ENCODE measurements around the gene SPATA33.

The SPATA33 gene

GRCh38 chr16:89657442-89658220 is at the start of gene SPATA33, which contains the start of gene CHMP1A:
Gene SPATA33, plus strand, starts transcription at chr16:89657836. Its CDS starts 76 bp downstream, at chr16:89657912.
Gene CHMP1A, minus strand, starts transcription at chr16:89657708. Its CDS starts 120 bp downstream, at chr16:89657588.
- H3K4me3 ChIP-seq: peak within 1 kb of the TSS; percentile 78 to 89
- H3K4me1 ChIP-seq: peaks cover 0 to 25% (median 20%) of the 10 kb centered on the region in 4 donors
- peak; percentile 76 to 94 for DNase-seq
- no peak for TF ChIP-seq CTCF (IDR thresholded peaks at IDR 0.05)
- H3K9me3 ChIP-seq: no peaks in the 10 kb centered on the region
- peak within 1 kb of the TSS; percentile 82 for H3K27ac ChIP-seq
- intact Hi-C loops (cut with DNase I; ENCODE audit: low total_unique reads): no loop called here
- H3K36me3 ChIP-seq: peaks cover 0 to 30% (median 4%) of the 10 kb centered on the region in 3 donors
- no peaks in the 10 kb centered on the region for H3K27me3 ChIP-seq

GRCh38 chr16:89607937-89608740 is 49.5 kb upstream of the SPATA33 start:
- Histone ChIP-seq H3K36me3 (no peaks in the 10 kb centered on the region), H3K4me1 (no peaks in the 10 kb centered on the region), H3K4me3 (no peak overlapping the region), H3K27ac (no peak overlapping the region), H3K27me3 (peaks cover 0 to 50% of the 10 kb centered on the region in 2 donors), H3K9me3 (no peaks in the 10 kb centered on the region)
- no peak for TF ChIP-seq CTCF (IDR thresholded peaks at IDR 0.05)
- DNase-seq: no peak
- intact Hi-C loops (cut with DNase I; ENCODE audit: low total_unique reads): no loop called here

- intact Hi-C loops (cut with DNase I; ENCODE audit: low total_unique reads): no loop called here
- Histone ChIP-seq H3K36me3 (no peaks in the 10 kb centered on the region), H3K4me3 (no peak overlapping the region), H3K27ac (no peak overlapping the region), H3K27me3 (peaks cover 0 to 59% of the 10 kb centered on the region in 2 donors), H3K4me1 (no peaks in the 10 kb centered on the region), H3K9me3 (no peaks in the 10 kb centered on the region)
- DNase-seq: no peak
- TF ChIP-seq CTCF (IDR thresholded peaks at IDR 0.05): no peak
These were observed 47.6 kb upstream of the SPATA33 start for GRCh38 chr16:89610108-89610453.

- H3K27ac ChIP-seq: no peak overlapping the region
These were observed 45.0 kb upstream of the SPATA33 start for GRCh38 chr16:89612415-89613166.

More at GRCh38 chr16:89612415-89613166, 45.0 kb upstream of the SPATA33 start:
- intact Hi-C loops (cut with DNase I; ENCODE audit: low total_unique reads): no loop called here
- Histone ChIP-seq H3K9me3 (no peaks in the 10 kb centered on the region), H3K4me3 (no peak overlapping the region), H3K4me1 (no peaks in the 10 kb centered on the region), H3K27me3 (peaks cover 0 to 64% of the 10 kb centered on the region in 2 donors), H3K36me3 (no peaks in the 10 kb centered on the region)
- DNase-seq: no peak
- no peak for TF ChIP-seq CTCF (IDR thresholded peaks at IDR 0.05)

All from tibial artery (tissue), 4 donors.